Esophagus muscularis mucosa (tissue), 4 donors: Measurements from ENCODE around the gene F8A1. TPM values are rescaled to one million over a fixed set of nuclear protein-coding genes. Genes with fewer than 3 reads are reported as not detected.
"Not testable (repeated sequence)": the region's sequence is repeated elsewhere in the genome, so short reads cannot be mapped to it uniquely, and the experiment has no call there.

Source experiments
- DNase-seq: peaks from one replicate; pipeline ENCODE4 v3.0.0-alpha.2; 2017; ENCODE audit errors: extremely low spot score
- H3K27ac ChIP-seq, 4 donors: fragments of 200-600 bp; sonication (generic); replicated peaks in 1 of 4; 1 replicate in 3 of 4; 2 replicates in 1 of 4; pipeline ENCODE4 v1.5.1; 2016 to 2019; ENCODE audit warnings: mild to moderate bottlenecking in 1 of 4
- H3K27me3 ChIP-seq, 4 donors: fragments of 200-600 bp; sonication (generic); one replicate each; pipeline versions ENCODE4 v1.5.1 to v1.6.0; 2016 to 2019
- H3K36me3 ChIP-seq, 4 donors: fragments of 200-600 bp; sonication (generic); one replicate each; pipeline ENCODE4 v1.5.1; 2016 to 2019
- H3K4me1 ChIP-seq, 4 donors: fragments of 200-600 bp; sonication (generic); one replicate each; pipeline ENCODE4 v1.5.1; 2016 to 2019
- H3K4me3 ChIP-seq, 4 donors: fragments of 200-600 bp; sonication (generic); 1 replicate in 2 of 4; 2 replicates in 2 of 4; pipeline ENCODE4 v1.5.1; 2016 to 2019; ENCODE audit warnings: mild to moderate bottlenecking in 4 of 4, moderate library complexity in 1 of 4
- H3K9me3 ChIP-seq, 4 donors: fragments of 200-600 bp; sonication (generic); 1 replicate in 3 of 4; 2 replicates in 1 of 4; pipeline ENCODE4 v1.5.1; 2016 to 2019
- CTCF ChIP-seq, 3 experiments: fragments of 200-600 bp in 2 of 3; fragments of 450-650 bp in 1 of 3; sonication (generic) in 2 of 3; IDR thresholded peaks; one replicate each; pipeline ENCODE4 v1.5.1; 2017 to 2019; ENCODE audit warnings: antibody characterized with exemption in 3 of 3, mild to moderate bottlenecking in 2 of 3, moderate library complexity in 1 of 3
- EP300 ChIP-seq: sonication (generic); formaldehyde crosslinking; IDR thresholded peaks from one replicate; pipeline ENCODE4 v1.6.1; 2017; ENCODE audit warnings: antibody characterized with exemption
- POLR2A ChIP-seq: fragments of 450-650 bp; IDR thresholded peaks from one replicate; pipeline ENCODE4 v1.6.1; 2017; ENCODE audit warnings: antibody characterized with exemption, moderate library complexity, mild to moderate bottlenecking, low read depth
- POLR2AphosphoS5 ChIP-seq, 2 donors: sonication (generic); formaldehyde crosslinking; IDR thresholded peaks; one replicate each; pipeline ENCODE4 v1.6.1; 2017; ENCODE audit warnings: antibody characterized with exemption in 2 of 2
- WGBS: methylation state at CpG from one replicate; pipeline ENCODE4 v1.1.5; 2018; 5-methylcytosine and 5-hydroxymethylcytosine counted together
- intact Hi-C: fragments of 100-400 bp; cut with DNase I; formaldehyde crosslinking; loops from one replicate; pipeline ENCODE4 v1.15.1; 2023
- total RNA-seq, 4 donors: library from RNA; depleted of rRNA; stranded (reverse); fragments of >200 nt; gene quantifications; one replicate each; pipeline versions ENCODE4 v1.1.0 to v1.2.1, GENCODE V29; 2016

F8A1 gene
- total RNA-seq, 4 donors from 2014 or later: 3.3 to 15.4 (median 8.6) TPM

- Histone ChIP-seq H3K4me1 (no peaks in the 10 kb centered on the region), H3K36me3 (peaks cover 0 to 15% (median 0%) of the 10 kb centered on the region in 4 donors), H3K4me3 (no peak overlapping the region), H3K27me3 (no peaks in the 10 kb centered on the region), H3K27ac (no peak overlapping the region), H3K9me3 (no peaks in the 10 kb centered on the region)
- intact Hi-C loops: no loop called here
- DNase-seq: no peak
- TF ChIP-seq EP300 (no peak), CTCF (IDR thresholded peaks at IDR 0.05) (no peak), POLR2A (no peak), POLR2AphosphoS5 (IDR thresholded peaks at IDR 0.05) (no peak)
- WGBS: 82% methylated on average over 8 of the region's 8 CpGs
Measured at GRCh38 chrX:154900323-154900722, 14.2 kb downstream of the F8A1 start.

GRCh38 chrX:154902408-154902807 lies 16.3 kb downstream of the F8A1 start:
- intact Hi-C loops: no loop called here

GRCh38 chrX:154908821-154909220 lies 22.7 kb downstream of the F8A1 start:
- WGBS: 72% methylated on average over 3 of the region's 3 CpGs
- no peaks in the 10 kb centered on the region for H3K27me3 ChIP-seq
- H3K9me3 ChIP-seq: peaks cover 0 to 4% (median 0%) of the 10 kb centered on the region in 4 donors
- TF ChIP-seq EP300: no peak
- no peak for TF ChIP-seq CTCF (IDR thresholded peaks at IDR 0.05)
- TF ChIP-seq POLR2A: no peak
- TF ChIP-seq POLR2AphosphoS5 (IDR thresholded peaks at IDR 0.05): no peak
- H3K4me1 ChIP-seq: no peaks in the 10 kb centered on the region
- no peak overlapping the region for H3K4me3 ChIP-seq
- no peak for DNase-seq
- H3K27ac ChIP-seq: no peak overlapping the region
- intact Hi-C loops: no loop called here
- H3K36me3 ChIP-seq: no peaks in the 10 kb centered on the region

More at GRCh38 chrX:154902408-154902807, 16.3 kb downstream of the F8A1 start:
- H3K9me3 ChIP-seq: no peaks in the 10 kb centered on the region
- TF ChIP-seq POLR2AphosphoS5 (IDR thresholded peaks at IDR 0.05): no peak
- no peak for TF ChIP-seq EP300
- no peak for TF ChIP-seq CTCF (IDR thresholded peaks at IDR 0.05)
- no peak for TF ChIP-seq POLR2A
- H3K4me3 ChIP-seq: no peak overlapping the region
- 57% methylated on average over 1 of the region's 1 CpG for WGBS
- H3K27me3 ChIP-seq: no peaks in the 10 kb centered on the region
- H3K4me1 ChIP-seq: no peaks in the 10 kb centered on the region
- no peak for DNase-seq
- peaks cover 0 to 15% (median 0%) of the 10 kb centered on the region in 4 donors for H3K36me3 ChIP-seq
- H3K27ac ChIP-seq: no peak overlapping the region

- H3K27me3 ChIP-seq, H3K27ac ChIP-seq, H3K4me3 ChIP-seq, H3K9me3 ChIP-seq, H3K4me1 ChIP-seq, H3K36me3 ChIP-seq, intact Hi-C loops, DNase-seq: not testable (repeated sequence)
- WGBS: 89% methylated on average over 4 of the region's 4 CpGs
Measured at GRCh38 chrX:154910048-154910447, 23.9 kb downstream of the F8A1 start.

- intact Hi-C loops, H3K4me1 ChIP-seq, H3K27ac ChIP-seq, DNase-seq, H3K27me3 ChIP-seq, H3K9me3 ChIP-seq, H3K4me3 ChIP-seq, H3K36me3 ChIP-seq: not testable (repeated sequence)
- 92% methylated on average over 11 of the region's 11 CpGs for WGBS
Measured at GRCh38 chrX:154910528-154910927, 24.4 kb downstream of the F8A1 start.

- Histone ChIP-seq H3K4me3 (no peak overlapping the region), H3K4me1 (no peaks in the 10 kb centered on the region), H3K36me3 (no peaks in the 10 kb centered on the region), H3K27me3 (no peaks in the 10 kb centered on the region), H3K9me3 (peaks cover 0 to 4% (median 0%) of the 10 kb centered on the region in 4 donors), H3K27ac (no peak overlapping the region)
- WGBS: 52% methylated on average over 2 of the region's 2 CpGs
- no peak for DNase-seq
- TF ChIP-seq EP300 (no peak), POLR2A (no peak), CTCF (IDR thresholded peaks at IDR 0.05) (no peak), POLR2AphosphoS5 (IDR thresholded peaks at IDR 0.05) (no peak)
- intact Hi-C loops: no loop called here
Measured at GRCh38 chrX:154914052-154914451, 27.9 kb downstream of the F8A1 start.
